ENCODE measurements around the gene IGF2BP2.
"Not testable (repeated sequence)": the region's sequence is repeated elsewhere in the genome, so short reads cannot be mapped to it uniquely, and the experiment has no call there.

IGF2BP2 gene

GRCh38 chr3:185798831-185799110, 26.1 kb downstream of the IGF2BP2 start:
- DNase-seq (ENCODE audit: low spot score) = not testable (repeated sequence)

- DNase-seq (ENCODE audit: low spot score) = no peak
These were observed 26.6 kb downstream of the IGF2BP2 start for GRCh38 chr3:185797993-185798830.

GRCh38 chr3:185797108-185797881, 27.5 kb downstream of the IGF2BP2 start:
- DNase-seq (ENCODE audit: low spot score) = no peak

GRCh38 chr3:185796431-185797107, 28.3 kb downstream of the IGF2BP2 start:
- no peak for DNase-seq (ENCODE audit: low spot score)

GRCh38 chr3:185793381-185793780, 31.5 kb downstream of the IGF2BP2 start:
- DNase-seq (ENCODE audit: low spot score) = no peak

GRCh38 chr3:185792955-185793354, 31.9 kb downstream of the IGF2BP2 start:
- no peak for DNase-seq (ENCODE audit: low spot score)

- DNase-seq (ENCODE audit: low spot score) = no peak
These were observed 34.7 kb downstream of the IGF2BP2 start for GRCh38 chr3:185789891-185790830.

- DNase-seq (ENCODE audit: low spot score) = no peak
These were observed 35.7 kb downstream of the IGF2BP2 start for GRCh38 chr3:185789134-185789533.

GRCh38 chr3:185788292-185788691, 36.5 kb downstream of the IGF2BP2 start:
- no peak for DNase-seq (ENCODE audit: low spot score)

GRCh38 chr3:185786956-185787877, 37.6 kb downstream of the IGF2BP2 start:
- no peak for DNase-seq (ENCODE audit: low spot score)

- not testable (repeated sequence) for DNase-seq (ENCODE audit: low spot score)
These were observed 38.6 kb downstream of the IGF2BP2 start for GRCh38 chr3:185786258-185786657.

- DNase-seq (ENCODE audit: low spot score) = no peak
These were observed 40.5 kb downstream of the IGF2BP2 start for GRCh38 chr3:185784317-185784716.

- peak; percentile 74 for DNase-seq (ENCODE audit: low spot score)
These were observed 43.1 kb downstream of the IGF2BP2 start for GRCh38 chr3:185781759-185782158.

- DNase-seq (ENCODE audit: low spot score) = no peak
These were observed 45.4 kb downstream of the IGF2BP2 start for GRCh38 chr3:185779461-185779860.

GRCh38 chr3:185778821-185779220, 46.0 kb downstream of the IGF2BP2 start:
- no peak for DNase-seq (ENCODE audit: low spot score)

- no peak for DNase-seq (ENCODE audit: low spot score)
These were observed 46.7 kb downstream of the IGF2BP2 start for GRCh38 chr3:185778094-185778493.

- no peak for DNase-seq (ENCODE audit: low spot score)
These were observed 54.7 kb downstream of the IGF2BP2 start for GRCh38 chr3:185770109-185770508.

- not testable (repeated sequence) for DNase-seq (ENCODE audit: low spot score)
These were observed 56.3 kb downstream of the IGF2BP2 start for GRCh38 chr3:185768578-185768982.

- no peak for DNase-seq (ENCODE audit: low spot score)
These were observed 57.7 kb downstream of the IGF2BP2 start for GRCh38 chr3:185767002-185767688.
